Globus pallidus (tissue), 1 donor: Measurements from ENCODE around the gene STRN4.
"Not testable (repeated sequence)": the region's sequence is repeated elsewhere in the genome, so short reads cannot be mapped to it uniquely, and the experiment has no call there.

Experiments
- DNase-seq: peaks from one replicate; pipeline ENCODE4 v3.0.0-alpha.2; 2015; ENCODE audit warnings: low spot score

Gene STRN4

DNA sequence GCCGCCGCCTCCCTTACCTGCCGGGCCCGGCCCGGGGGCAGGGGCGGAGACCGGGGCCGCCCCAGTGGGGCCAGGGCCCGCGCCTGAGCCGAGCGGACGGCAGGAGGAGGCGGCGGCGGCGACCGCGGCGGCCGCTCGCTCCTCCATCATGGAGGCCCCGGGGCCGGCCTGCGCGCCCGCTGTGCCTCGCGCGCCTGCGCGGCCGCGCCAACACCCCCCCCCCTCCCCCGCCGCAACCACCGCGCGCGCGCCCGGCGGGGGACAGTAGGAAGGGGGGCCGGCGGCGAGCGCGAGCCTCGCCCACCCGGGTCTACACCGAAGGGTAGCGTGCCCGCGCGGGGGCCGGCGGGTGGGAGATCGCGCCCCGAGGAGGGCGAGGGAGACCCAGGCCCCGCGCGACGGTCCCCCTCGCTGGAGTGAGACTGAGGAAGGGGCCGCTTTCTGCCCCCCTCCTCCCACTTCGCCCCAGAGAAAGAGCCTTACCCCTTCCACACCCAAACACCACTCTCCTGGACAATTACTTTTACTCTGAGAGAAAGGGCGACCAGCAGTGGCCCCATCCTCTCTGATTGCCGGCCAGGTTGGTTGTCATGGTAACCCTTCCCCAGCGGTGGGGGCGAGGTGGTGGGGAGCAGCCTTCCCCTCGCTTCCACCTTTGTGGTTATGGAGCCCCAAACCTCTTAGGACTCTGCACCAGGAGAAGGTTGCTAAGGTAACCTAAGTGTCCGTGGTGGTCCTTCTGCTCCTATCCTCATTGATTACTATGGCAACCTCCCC lies at the start of gene STRN4:
TSS of gene STRN4 (minus strand) at position 170 of the 777 bp plus-strand sequence. CDS start at position 150, 20 bp downstream.
- peak; percentile 59 for DNase-seq

DNA sequence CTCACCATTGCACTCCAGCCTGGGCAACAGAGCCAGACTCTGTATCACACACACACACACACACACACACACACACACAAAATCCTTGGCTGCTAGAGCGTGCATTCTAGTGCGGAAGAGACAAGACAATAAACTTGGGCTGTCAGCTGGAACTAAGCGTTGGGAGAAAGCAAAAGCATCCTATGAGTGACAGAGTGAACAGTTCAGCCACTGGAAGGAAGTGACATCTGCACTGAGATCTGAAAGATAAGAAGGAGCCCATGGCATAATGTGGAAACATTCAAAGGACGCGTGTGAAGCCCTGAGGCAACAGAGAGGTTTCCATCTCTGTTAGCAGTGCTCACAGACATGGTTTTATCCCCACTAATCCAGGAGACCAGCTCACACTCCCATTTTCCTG lies 45.7 kb upstream of the STRN4 start:
- DNase-seq = no peak

DNA sequence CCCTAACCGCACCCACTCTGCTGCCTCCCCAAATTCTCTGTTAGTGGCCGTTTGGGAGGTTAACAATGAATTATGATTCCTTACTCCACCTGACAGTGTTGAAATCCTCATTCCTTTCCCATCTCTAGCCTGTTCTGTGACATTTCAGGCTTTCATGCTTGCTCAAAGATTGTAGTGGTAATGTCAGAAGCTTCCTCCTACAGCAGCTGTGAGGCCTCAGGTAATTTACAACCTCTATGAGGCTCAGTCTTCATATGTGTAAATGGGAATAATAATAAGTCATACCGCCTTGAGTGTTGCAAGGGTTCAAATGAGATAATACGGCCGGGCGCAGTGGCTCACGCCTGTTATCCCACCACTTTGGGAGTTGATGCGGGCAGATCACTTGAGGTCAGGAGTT lies 43.1 kb upstream of the STRN4 start:
- no peak for DNase-seq

DNA sequence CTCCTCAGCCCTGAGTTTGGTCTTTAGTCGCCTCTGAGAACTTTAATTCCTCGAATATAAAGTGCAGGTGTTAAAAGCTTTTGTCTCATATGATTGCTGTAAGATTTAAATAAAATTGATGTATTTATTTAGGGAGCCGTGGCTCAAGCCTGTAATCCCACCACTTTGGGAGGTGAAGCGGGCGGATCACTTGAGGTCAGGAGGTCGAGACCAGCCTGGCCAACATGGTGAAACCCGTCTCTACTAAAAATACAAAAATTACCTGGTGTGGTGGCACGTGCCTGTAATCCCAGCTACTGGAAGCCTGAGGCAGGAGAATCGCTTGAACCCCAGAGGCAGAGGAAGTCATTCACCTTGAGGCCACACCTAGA lies 42.7 kb upstream of the STRN4 start:
- DNase-seq = no peak

DNA sequence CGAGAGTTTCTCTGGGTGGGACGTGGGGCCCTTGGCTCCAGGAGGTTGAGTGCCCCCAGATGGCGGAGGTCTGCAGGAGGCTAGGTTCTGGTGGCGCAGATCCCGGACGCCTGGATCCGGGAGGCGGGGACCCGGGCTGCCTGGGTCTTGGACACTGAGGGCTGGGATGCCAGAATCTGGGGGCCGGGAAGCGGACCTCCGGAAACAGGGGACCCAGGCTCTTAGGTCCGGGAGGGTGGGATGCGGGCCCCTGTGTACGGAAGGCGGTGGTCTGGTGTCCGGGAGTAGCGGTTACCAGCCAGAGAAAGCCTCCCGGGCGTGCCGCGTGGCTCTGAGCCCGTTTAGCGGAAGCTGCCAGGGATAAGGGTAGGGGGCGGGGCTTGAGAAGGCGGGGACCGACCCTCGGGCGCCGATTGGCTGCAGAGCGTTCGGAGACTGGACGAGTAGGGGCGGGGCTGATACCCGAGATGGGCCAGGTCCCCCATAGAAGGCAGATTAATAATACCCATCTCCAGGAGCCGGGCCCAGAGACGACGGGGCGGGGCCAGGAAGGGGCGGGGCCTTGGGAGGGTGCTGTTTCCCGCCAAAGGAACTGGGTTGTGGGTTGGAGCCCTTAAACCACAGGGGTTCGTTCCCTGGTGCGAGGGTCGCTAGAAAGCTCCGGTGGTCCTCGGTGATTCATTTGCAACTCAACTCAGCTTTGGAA lies 42.2 kb upstream of the STRN4 start, which contains the start of gene SLC1A5:
TSS of gene SLC1A5 (minus strand) at position 333 of the 706 bp plus-strand sequence. CDS start 629 bp downstream, outside the sequence.
- peak; percentile 66 for DNase-seq

- no peak for DNase-seq
These were observed 41.3 kb upstream of the STRN4 start for GRCh38 chr19:46787331-46788261.

GRCh38 chr19:46787040-46787330 lies 40.7 kb upstream of the STRN4 start:
- DNase-seq = no peak

- peak; percentile 42 for DNase-seq
These were observed 40.2 kb upstream of the STRN4 start for GRCh38 chr19:46786236-46787039.

DNA sequence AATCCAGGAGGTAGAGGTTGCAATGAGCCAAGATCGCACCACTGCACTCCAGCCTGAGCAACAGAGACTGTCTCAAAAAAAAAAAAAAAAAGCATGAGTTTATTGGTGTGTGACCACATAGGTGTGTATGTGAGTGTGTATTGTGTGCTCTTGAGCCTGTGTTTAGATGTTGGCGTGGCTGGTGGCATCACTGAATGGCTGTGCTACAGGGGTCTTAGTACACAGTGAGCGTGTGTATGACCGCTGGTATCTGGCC lies 39.7 kb upstream of the STRN4 start:
- DNase-seq = no peak

- DNase-seq = no peak
These were observed 39.1 kb upstream of the STRN4 start for GRCh38 chr19:46785054-46785979.

DNA sequence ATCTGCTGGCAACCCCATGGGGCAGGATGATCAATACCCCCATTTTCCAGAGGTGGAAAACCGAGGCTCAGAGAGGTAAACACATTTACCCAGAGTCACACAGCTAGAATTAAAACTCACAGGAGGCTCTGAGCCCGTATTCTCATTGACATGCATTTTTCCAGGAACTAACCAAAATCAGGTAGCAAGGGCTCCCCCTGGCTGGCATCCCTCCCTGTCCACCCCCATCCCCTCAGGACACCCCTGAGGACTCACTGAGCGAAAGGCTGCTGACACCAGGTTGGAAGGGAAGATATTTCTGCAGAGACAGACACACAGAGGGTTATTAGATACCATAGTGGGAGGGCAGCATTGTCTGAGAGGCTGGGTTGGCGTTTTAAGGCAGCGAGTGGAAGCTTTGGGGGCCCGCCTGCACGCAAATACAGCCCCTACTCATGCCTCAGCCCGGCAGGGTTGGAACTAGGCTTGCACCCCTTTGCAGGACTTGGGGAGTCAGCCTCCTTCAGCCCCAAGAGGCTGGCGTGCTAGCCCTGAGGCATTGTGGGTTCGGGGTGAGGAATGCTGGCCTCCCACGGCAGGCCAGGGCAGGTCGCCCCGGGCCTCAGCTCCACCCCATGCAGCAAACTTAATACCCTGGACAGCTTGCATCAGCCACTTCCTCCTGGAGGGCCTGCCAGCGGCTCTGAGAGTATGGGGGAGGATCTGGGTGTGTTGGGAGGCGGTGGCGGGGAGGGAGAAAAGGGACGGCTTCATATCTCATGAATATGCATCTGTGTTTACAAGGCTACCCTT lies 38.2 kb upstream of the STRN4 start:
- no peak for DNase-seq

- no peak for DNase-seq
These were observed 37.4 kb upstream of the STRN4 start for GRCh38 chr19:46783670-46784069.

GRCh38 chr19:46782355-46783019 lies 36.2 kb upstream of the STRN4 start:
- no peak for DNase-seq

DNA sequence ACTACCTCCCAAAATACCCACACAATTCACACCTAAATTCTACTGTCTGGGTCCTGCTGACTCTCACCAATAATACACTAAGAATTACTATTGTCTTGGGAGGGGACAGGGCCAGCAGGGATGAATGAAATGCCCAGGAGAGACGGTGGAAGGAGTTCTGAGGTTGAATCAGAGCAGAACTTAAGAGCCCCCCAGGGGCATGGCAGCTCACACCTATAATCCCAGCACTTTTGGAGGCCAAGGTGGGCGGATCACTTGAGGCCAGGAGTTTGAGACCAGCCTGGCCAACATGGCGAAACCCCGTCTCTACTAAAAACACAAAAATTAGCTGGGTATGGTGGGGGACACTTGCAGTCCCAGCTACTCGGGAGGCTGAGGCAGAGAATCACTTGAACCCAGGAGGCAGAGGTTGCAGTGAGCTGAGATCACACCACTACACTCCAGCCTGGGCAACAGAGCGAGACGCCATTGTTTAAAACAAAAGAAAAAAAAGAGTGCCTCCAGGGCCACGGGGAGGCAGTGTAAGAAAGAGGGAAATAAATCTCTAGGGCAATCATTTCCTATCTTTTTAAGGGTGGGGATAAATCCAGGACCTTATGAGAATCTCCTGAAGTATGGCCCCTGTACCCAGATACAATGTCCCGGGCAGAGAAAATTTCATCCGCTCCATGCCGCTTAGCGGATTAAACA lies 31.9 kb upstream of the STRN4 start:
- not testable (repeated sequence) for DNase-seq

DNA sequence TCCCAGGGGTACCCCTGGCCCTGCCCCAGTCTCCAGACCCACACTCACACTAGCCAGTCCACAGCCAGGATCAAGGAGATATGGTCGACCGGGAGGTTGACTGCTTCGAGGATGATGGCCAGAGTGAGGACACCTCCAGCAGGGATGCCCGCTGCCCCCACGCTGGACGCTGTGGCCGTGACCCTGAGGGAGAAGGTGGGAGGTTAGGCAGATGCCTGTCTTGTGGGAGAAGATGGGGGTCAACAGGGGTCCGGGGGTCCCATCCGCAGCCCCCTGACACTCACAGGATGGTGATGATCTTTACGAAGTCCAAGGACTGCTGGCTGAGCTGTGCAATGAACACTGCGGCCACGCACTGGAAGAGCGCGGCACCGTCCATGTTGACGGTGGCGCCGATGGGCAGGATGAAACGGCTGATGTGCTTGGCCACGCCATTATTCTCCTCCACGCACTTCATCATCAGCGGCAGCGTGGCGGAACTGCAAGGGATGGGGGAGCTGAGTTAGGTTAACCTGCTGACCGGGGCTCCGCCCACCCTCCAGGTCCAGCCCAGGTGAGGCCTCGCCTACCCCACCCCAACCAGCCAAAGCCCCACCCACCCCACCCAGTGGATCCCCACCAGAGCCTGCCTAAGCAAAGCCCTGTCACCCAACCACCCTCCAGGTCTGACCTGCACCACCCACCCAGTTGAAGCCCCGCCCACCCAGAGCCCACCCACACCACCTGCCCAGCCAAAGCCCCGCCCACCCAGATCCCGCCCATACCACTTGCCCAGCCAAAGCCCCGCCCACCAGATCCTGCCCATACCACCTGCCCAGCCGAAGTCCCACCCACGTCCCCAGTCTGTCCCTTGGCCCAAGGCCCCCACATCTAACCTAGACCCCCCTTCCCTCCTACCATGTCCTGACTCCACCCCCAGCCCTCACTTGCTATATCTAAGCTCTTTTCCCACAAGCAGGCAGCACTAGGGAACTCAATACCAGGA lies 31.0 kb upstream of the STRN4 start:
- DNase-seq = no peak

DNA sequence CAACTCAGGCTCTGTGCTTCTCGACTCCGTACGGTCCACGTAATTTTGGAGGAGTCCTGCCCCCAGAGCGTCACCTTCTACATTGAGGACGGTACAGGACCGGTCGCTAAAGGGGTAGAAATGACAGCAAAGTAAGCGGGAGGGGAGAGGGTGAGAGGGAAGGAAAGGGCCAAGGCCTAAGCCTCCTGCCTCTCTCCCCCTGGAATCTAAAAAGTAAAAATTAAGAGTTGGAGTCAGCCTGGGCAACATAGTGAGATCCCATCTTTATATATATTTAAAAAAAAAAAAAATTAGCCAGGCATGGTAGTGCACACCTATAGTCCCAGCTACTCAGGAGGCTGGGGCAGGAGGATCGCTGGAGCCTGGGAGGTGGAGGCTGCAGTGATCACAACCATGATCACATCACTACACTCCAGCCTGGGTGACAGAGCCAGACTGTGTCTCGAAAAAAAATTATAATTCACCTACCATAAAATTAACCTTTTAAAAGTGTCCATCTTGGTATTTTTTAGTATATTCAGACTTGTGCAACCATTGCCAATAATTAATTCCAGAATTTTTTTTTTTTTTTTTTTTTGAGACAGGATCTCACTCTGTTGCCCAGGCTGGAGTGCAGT lies 29.5 kb upstream of the STRN4 start:
- DNase-seq = no peak

GRCh38 chr19:46773018-46773399 lies 26.8 kb upstream of the STRN4 start:
- no peak for DNase-seq
